Caco-2 (cell line): ENCODE results near the gene DERL2. TPM values are rescaled to one million over a fixed set of nuclear protein-coding genes. Genes with fewer than 3 reads are reported as not detected.

Experiments used
- BruUV-seq: library from RNA; stranded (reverse); fragments of 400-500 nt; replicated peaks from 2 replicates; lab custom pipeline; 2021; lab: Mats Ljungman, UMichigan
- CTCF ChIA-PET: fragments of 300-600 bp; sonication (Branson Sonifier 250); formaldehyde crosslinking; loops from one replicate; lab custom pipeline; 2022; ENCODE audit warnings: antibody characterized with exemption; lab: Charles Lee
- POLR2A ChIA-PET: fragments of 300-600 bp; sonication (Branson Sonifier 250); formaldehyde crosslinking; loops from one replicate; lab custom pipeline; 2022; ENCODE audit warnings: antibody characterized with exemption; lab: Charles Lee
- DNase-seq, 2 experiments: peaks; one replicate each; pipeline versions ENCODE4 v3.0.0 to v3.0.0-alpha.2; 2020 to 2022
- H3K27me3 ChIP-seq: replicated peaks from 2 replicates; pipeline ENCODE4 v1.6.0; 2011; ENCODE audit warnings: low read length; ENCODE audit not compliant: control insufficient read depth, insufficient read depth
- H3K36me3 ChIP-seq: 2 replicates; pipeline ENCODE4 v1.5.1; 2011; ENCODE audit warnings: low read length; ENCODE audit not compliant: control insufficient read depth, insufficient read depth
- H3K4me1 ChIP-seq: fragments of 250-450 bp; sonication (Bioruptor Pico); 2 replicates; pipeline ENCODE4 v1.5.1; 2020; ENCODE audit warnings: mild to moderate bottlenecking
- H3K4me3 ChIP-seq: 2 replicates; pipeline ENCODE4 v1.5.1; 2011; ENCODE audit warnings: low read depth, mild to moderate bottlenecking, control low read depth, low read length
- H3K9me3 ChIP-seq: fragments of 250-450 bp; sonication (Bioruptor Pico); 2 replicates; pipeline ENCODE4 v1.5.1; 2020; ENCODE audit warnings: mild to moderate bottlenecking, moderate library complexity
- H3K27ac Mint-ChIP-seq: one replicate; pipeline ENCODE4 v1.8.0; 2022; ENCODE audit warnings: mixed read lengths; ENCODE audit not compliant: unreplicated experiment
- H3K27me3 Mint-ChIP-seq: one replicate; pipeline ENCODE4 v1.8.0; 2022; ENCODE audit warnings: mixed read lengths; ENCODE audit not compliant: insufficient read depth, unreplicated experiment
- H3K36me3 Mint-ChIP-seq: one replicate; pipeline ENCODE4 v1.8.0; 2022; ENCODE audit warnings: mild to moderate bottlenecking, mixed read lengths; ENCODE audit not compliant: insufficient read depth, unreplicated experiment
- H3K4me1 Mint-ChIP-seq: one replicate; pipeline ENCODE4 v1.8.0; 2022; ENCODE audit warnings: low read depth, mixed read lengths; ENCODE audit not compliant: unreplicated experiment
- H3K4me3 Mint-ChIP-seq: one replicate; pipeline ENCODE4 v1.8.0; 2022; ENCODE audit warnings: mild to moderate bottlenecking, moderate library complexity, mixed read lengths; ENCODE audit not compliant: unreplicated experiment
- H3K9me3 Mint-ChIP-seq: one replicate; pipeline ENCODE4 v1.8.0; 2022; ENCODE audit warnings: mixed read lengths; ENCODE audit not compliant: unreplicated experiment
- CTCF ChIP-seq, 2 experiments: fragments of 200-600 bp in 1 of 2; IDR thresholded peaks; 1 replicate in 1 of 2; 2 replicates in 1 of 2; pipeline versions ENCODE4 v1.5.1 to v1.8.0; 2011 to 2022; ENCODE audit warnings: antibody characterized with exemption in 1 of 2, control low read depth in 1 of 2, inconsistent platforms in 1 of 2, low read depth in 1 of 2, low read length in 1 of 2, mild to moderate bottlenecking in 1 of 2, moderate library complexity in 1 of 2; ENCODE audit not compliant: insufficient read depth in 1 of 2, severe bottlenecking in 1 of 2, unreplicated experiment in 1 of 2
- intact Hi-C: fragments of 100-400 bp; cut with micrococcal nuclease; formaldehyde crosslinking; loops from one replicate; pipeline ENCODE4 v1.10.0; 2022; ENCODE audit not compliant: unreplicated experiment
- total RNA-seq: library from RNA; stranded (reverse); gene quantifications from 2 replicates; pipeline ENCODE4 v1.2.3, GENCODE V29; 2022

Gene DERL2
- total RNA-seq, 1 experiment from 2014 or later, result 34.9 TPM

DNA sequence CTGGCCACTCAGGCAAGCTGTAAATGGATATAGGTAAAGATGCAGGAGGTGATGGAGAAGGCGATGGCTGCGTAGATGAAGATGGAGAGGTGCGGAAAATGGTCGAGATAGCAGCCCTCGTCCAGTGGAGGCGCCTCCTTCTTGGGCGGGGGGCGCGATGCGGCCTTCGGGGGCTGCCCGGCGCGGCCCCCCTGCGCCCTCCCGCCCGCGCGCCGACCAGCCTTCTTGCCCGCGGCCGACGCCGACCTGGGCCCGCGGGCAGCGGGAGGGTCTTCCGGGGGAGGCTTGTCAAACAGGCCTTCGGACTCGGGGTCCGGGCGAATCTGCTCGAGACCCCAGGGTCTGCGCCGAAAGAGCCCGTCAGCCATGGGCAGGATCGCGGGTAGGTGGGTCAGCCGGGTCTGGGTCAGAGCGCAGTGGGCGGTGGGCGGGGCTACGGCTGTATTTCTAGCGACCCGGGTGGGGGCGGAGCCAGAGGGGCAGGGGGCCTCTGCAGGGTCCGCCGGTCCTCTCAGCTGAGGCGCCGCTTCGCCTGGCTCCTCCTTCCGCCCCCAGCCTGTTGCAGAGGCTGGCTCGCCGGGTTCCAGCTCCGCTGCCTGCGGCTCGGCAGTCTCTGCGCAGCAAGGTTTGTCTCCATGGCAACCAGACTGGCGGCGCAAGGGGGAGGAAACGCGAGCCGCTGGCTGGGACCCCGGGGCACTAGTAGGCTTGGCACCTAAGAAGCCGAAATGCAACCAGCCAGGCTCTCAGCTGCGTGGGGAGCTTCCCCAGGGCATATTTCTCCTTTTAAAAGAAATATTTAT is 14.8 kb upstream of the DERL2 start:
- Histone ChIP-seq H3K36me3 (no peaks in the 10 kb centered on the region), H3K4me1 (no peaks in the 10 kb centered on the region), H3K9me3 (no peaks in the 10 kb centered on the region), H3K4me3 (no peak overlapping the region), H3K27me3 (no peaks in the 10 kb centered on the region)
- no TSS peak for BruUV-seq
- no peaks in the 10 kb centered on the region for H3K4me1 Mint-ChIP-seq
- ChIA-PET POLR2A (no interaction called here), CTCF (no interaction called here)
- no peak overlapping the region for H3K27ac Mint-ChIP-seq
- H3K9me3 Mint-ChIP-seq, result no peaks in the 10 kb centered on the region
- H3K27me3 Mint-ChIP-seq, result no peaks in the 10 kb centered on the region
- intact Hi-C loops, result no loop called here
- DNase-seq, result no peak
- H3K36me3 Mint-ChIP-seq, result no peaks in the 10 kb centered on the region
- H3K4me3 Mint-ChIP-seq, result no peak overlapping the region
- TF ChIP-seq CTCF (IDR thresholded peaks at IDR 0.05; ENCODE audit: insufficient read depth in 1 of 2, low read depth in 1 of 2, low read length in 1 of 2, severe bottlenecking in 1 of 2, unreplicated experiment in 1 of 2), result no peak

- no TSS peak for BruUV-seq
- Mint-ChIP-seq H3K4me1 (no peaks in the 10 kb centered on the region), H3K27ac (no peak overlapping the region), H3K27me3 (no peaks in the 10 kb centered on the region), H3K36me3 (no peaks in the 10 kb centered on the region), H3K4me3 (no peak overlapping the region), H3K9me3 (no peaks in the 10 kb centered on the region)
- ChIA-PET POLR2A (no interaction called here), CTCF (no interaction called here)
- Histone ChIP-seq H3K4me3 (no peak overlapping the region), H3K27me3 (no peaks in the 10 kb centered on the region), H3K9me3 (no peaks in the 10 kb centered on the region), H3K36me3 (no peaks in the 10 kb centered on the region), H3K4me1 (no peaks in the 10 kb centered on the region)
- no peak for DNase-seq
- intact Hi-C loops, result no loop called here
- no peak for TF ChIP-seq CTCF (IDR thresholded peaks at IDR 0.05; ENCODE audit: insufficient read depth in 1 of 2, low read depth in 1 of 2, low read length in 1 of 2, severe bottlenecking in 1 of 2, unreplicated experiment in 1 of 2)
Measured at GRCh38 chr17:5500247-5500588, 14.2 kb upstream of the DERL2 start.

DNA sequence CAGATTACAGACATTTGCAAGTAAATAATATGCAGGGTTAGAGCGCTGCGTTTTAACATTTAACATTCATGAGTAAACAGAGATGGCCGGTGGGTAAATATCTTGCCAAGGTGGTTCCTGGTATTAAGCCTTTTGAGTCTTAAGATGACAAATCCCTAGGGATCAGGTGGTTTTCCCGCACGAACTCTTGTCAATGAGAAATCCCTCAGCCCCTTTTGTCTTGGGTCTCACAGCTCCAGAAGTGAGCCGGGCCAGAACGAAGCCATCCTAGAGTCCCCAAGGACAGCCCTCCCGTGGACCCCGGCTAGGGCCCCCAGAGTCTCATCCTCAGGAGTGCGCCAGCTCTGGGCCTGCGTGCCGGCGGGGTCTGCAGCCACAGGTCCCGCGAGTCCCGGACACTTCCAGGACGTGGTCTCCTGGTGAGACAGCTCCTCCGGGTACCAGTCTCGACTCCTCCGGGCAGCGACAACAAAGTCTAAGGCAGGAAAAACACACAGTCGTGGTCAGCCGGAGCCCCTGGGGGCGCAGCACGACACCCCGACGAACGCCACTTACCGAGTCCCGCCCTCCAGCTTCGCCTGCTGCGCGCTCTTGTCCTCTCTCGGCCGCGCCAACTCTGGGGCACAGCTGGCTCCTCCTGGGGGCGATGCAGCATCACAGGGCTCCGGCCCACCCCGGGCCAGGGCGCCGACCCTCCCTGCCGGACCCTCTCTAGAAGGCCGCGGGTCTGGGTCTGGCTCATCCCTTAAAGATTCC is 13.7 kb upstream of the DERL2 start:
- no peak for TF ChIP-seq CTCF (IDR thresholded peaks at IDR 0.05; ENCODE audit: insufficient read depth in 1 of 2, low read depth in 1 of 2, low read length in 1 of 2, severe bottlenecking in 1 of 2, unreplicated experiment in 1 of 2)
- no peaks in the 10 kb centered on the region for H3K4me1 ChIP-seq
- no peaks in the 10 kb centered on the region for H3K36me3 ChIP-seq
- ChIA-PET POLR2A (no interaction called here), CTCF (no interaction called here)
- Mint-ChIP-seq H3K4me3 (no peak overlapping the region), H3K36me3 (no peaks in the 10 kb centered on the region), H3K27me3 (no peaks in the 10 kb centered on the region), H3K27ac (no peak overlapping the region), H3K9me3 (no peaks in the 10 kb centered on the region), H3K4me1 (no peaks in the 10 kb centered on the region)
- no TSS peak for BruUV-seq
- intact Hi-C loops, result no loop called here
- no peaks in the 10 kb centered on the region for H3K9me3 ChIP-seq
- no peak for DNase-seq
- no peak overlapping the region for H3K4me3 ChIP-seq
- no peaks in the 10 kb centered on the region for H3K27me3 ChIP-seq
